ENCODE measurements around the gene ATP1B1. TPM values are rescaled to one million over a fixed set of nuclear protein-coding genes. Genes with fewer than 3 reads are reported as not detected.
A peak's percentile ranks its signal among the peaks of the same experiment; 100 is the strongest.
"Not testable (repeated sequence)": the region's sequence is repeated elsewhere in the genome, so short reads cannot be mapped to it uniquely, and the experiment has no call there.

The ATP1B1 gene
- total RNA-seq, 2 donors from 2014 or later = 116 to 138 TPM

GRCh38 chr1:169161496-169162194 lies 55.2 kb downstream of the ATP1B1 start:
- H3K9me3 ChIP-seq = no peaks in the 10 kb centered on the region
- no peak for TF ChIP-seq POLR2A (IDR thresholded peaks at IDR 0.05)
- TF ChIP-seq, protein P1, sequence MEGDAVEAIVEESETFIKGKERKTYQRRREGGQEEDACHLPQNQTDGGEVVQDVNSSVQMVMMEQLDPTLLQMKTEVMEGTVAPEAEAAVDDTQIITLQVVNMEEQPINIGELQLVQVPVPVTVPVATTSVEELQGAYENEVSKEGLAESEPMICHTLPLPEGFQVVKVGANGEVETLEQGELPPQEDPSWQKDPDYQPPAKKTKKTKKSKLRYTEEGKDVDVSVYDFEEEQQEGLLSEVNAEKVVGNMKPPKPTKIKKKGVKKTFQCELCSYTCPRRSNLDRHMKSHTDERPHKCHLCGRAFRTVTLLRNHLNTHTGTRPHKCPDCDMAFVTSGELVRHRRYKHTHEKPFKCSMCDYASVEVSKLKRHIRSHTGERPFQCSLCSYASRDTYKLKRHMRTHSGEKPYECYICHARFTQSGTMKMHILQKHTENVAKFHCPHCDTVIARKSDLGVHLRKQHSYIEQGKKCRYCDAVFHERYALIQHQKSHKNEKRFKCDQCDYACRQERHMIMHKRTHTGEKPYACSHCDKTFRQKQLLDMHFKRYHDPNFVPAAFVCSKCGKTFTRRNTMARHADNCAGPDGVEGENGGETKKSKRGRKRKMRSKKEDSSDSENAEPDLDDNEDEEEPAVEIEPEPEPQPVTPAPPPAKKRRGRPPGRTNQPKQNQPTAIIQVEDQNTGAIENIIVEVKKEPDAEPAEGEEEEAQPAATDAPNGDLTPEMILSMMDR (IDR thresholded peaks at IDR 0.05) = no peak
- no peak overlapping the region for H3K27ac ChIP-seq
- WGBS, 2 donors = 79 to 83% methylated on average over 4 of the region's 4 CpGs
- ATAC-seq = no peak
- H3K4me3 ChIP-seq = no peak overlapping the region
- peaks cover 14% of the 10 kb centered on the region for H3K4me1 ChIP-seq
- H3K27me3 ChIP-seq = no peaks in the 10 kb centered on the region
- H3K36me3 ChIP-seq (replicated peaks in 1 of 2; ENCODE audit: insufficient read depth in 1 of 2, low read depth in 2 of 2) = no peaks in the 10 kb centered on the region
- DNase-seq = peak in 1 of 4 donors; percentile 15
- intact Hi-C loops (cut with DNase I) = no loop called here

GRCh38 chr1:169163059-169163458 lies 56.6 kb downstream of the ATP1B1 start:
- H3K4me1 ChIP-seq = peaks cover 14% of the 10 kb centered on the region
- no peak for ATAC-seq
- intact Hi-C loops (cut with DNase I) = no loop called here

GRCh38 chr1:169175461-169175860 lies 69.0 kb downstream of the ATP1B1 start:
- DNase-seq (no peak), ATAC-seq (no peak)
- TF ChIP-seq, protein P1 (IDR thresholded peaks at IDR 0.05) = no peak
- no peak for TF ChIP-seq POLR2A (IDR thresholded peaks at IDR 0.05)
- Histone ChIP-seq H3K4me1 (no peaks in the 10 kb centered on the region), H3K4me3 (no peak overlapping the region), H3K9me3 (no peaks in the 10 kb centered on the region), H3K36me3 (replicated peaks in 1 of 2; ENCODE audit: insufficient read depth in 1 of 2, low read depth in 2 of 2) (no peaks in the 10 kb centered on the region), H3K27ac (no peak overlapping the region), H3K27me3 (no peaks in the 10 kb centered on the region)
- intact Hi-C loops (cut with DNase I) = no loop called here
- WGBS, 2 donors = 60 to 78% methylated on average over 2 of the region's 2 CpGs

More at GRCh38 chr1:169163059-169163458, 56.6 kb downstream of the ATP1B1 start:
- no peak for TF ChIP-seq POLR2A (IDR thresholded peaks at IDR 0.05)
- TF ChIP-seq, protein P1 (IDR thresholded peaks at IDR 0.05) = no peak
- Histone ChIP-seq H3K27me3 (no peaks in the 10 kb centered on the region), H3K36me3 (replicated peaks in 1 of 2; ENCODE audit: insufficient read depth in 1 of 2, low read depth in 2 of 2) (no peaks in the 10 kb centered on the region), H3K9me3 (no peaks in the 10 kb centered on the region), H3K4me3 (no peak overlapping the region), H3K27ac (no peak overlapping the region)
- DNase-seq = no peak
- 64 to 87% methylated on average over 5 of the region's 5 CpGs for WGBS, 2 donors

DNA sequence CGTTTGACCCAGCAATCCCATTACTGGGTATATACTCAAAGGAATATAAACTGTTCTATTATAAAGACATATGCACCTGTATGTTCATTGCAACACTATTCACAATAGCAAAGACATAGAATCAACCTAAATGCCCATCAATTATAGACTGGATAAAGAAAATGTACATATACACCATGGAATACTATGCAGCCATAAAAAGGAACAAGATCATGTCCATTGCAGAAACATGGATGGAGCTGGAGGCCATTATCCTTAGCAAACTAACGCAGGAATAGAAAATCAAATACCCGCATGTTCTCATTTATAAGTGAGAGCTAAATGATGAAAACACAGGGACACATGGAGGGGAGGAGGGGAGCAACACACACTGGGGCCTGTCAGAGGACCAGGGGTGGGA lies 72.9 kb downstream of the ATP1B1 start:
- H3K27ac ChIP-seq; DNase-seq; ATAC-seq; H3K27me3 ChIP-seq; H3K9me3 ChIP-seq; H3K4me3 ChIP-seq; H3K36me3 ChIP-seq (replicated peaks in 1 of 2; ENCODE audit: insufficient read depth in 1 of 2, low read depth in 2 of 2); H3K4me1 ChIP-seq; intact Hi-C loops (cut with DNase I): not testable (repeated sequence)
- 91 to 94% methylated on average over 3 of the region's 3 CpGs for WGBS, 2 donors

DNA sequence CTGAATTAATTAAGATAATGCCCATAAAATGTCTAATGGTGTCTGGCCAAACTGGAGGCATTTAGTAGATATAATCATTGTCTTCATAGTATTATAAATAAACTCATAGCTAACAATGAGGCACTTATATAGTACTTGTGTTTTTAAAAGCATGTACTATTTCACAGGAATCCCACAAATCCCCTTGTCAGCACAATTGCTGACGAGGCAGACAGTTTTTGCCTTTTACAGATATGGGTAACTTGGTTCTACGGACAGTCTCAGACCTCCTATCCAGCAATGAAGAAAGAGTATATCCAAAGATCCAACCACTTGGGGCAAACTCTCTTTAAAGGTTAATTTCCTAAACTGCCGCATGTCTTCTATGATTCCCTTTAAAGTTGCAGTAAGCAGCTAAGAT lies 73.7 kb downstream of the ATP1B1 start:
- TF ChIP-seq POLR2A (IDR thresholded peaks at IDR 0.05) = no peak
- TF ChIP-seq, protein P1 (IDR thresholded peaks at IDR 0.05) = no peak
- WGBS, 2 donors = 97 to 99% methylated on average over 3 of the region's 3 CpGs

More for the DNA sequence above, 73.7 kb downstream of the ATP1B1 start:
- no peak for ATAC-seq
- Histone ChIP-seq H3K4me1 (no peaks in the 10 kb centered on the region), H3K4me3 (no peak overlapping the region), H3K9me3 (no peaks in the 10 kb centered on the region), H3K36me3 (replicated peaks in 1 of 2; ENCODE audit: insufficient read depth in 1 of 2, low read depth in 2 of 2) (no peaks in the 10 kb centered on the region), H3K27ac (no peak overlapping the region), H3K27me3 (no peaks in the 10 kb centered on the region)
- DNase-seq = no peak
- intact Hi-C loops (cut with DNase I) = no loop called here

Small RNA genes within 50 kb of the gene (small RNA-seq; reads per million reads assigned to genes)
- not detected for gene RNA5SP66

Data from body of pancreas (tissue), 4 donors.